HTR-8/SVneo (cell line): ENCODE data around the gene KIF26B.
"Not testable (repeated sequence)": the region's sequence is repeated elsewhere in the genome, so short reads cannot be mapped to it uniquely, and the experiment has no call there.

Experiments used
- DNase-seq: peaks from one replicate; pipeline ENCODE4 v3.0.0; 2011; ENCODE audit warnings: low spot score, mixed read lengths; ENCODE audit not compliant: insufficient read length
- FAIRE-seq: peaks from 2 replicates; lab custom pipeline; 2011; peaks lifted over from hg19 to GRCh38; lab: Jason Lieb, UNC

Gene KIF26B

GRCh38 chr1:245693941-245694752 is 539.4 kb downstream of the KIF26B start:
- FAIRE-seq = no peak
- DNase-seq = no peak

- FAIRE-seq (no peak), DNase-seq (no peak)
Observed at GRCh38 chr1:245694753-245695195, 540.0 kb downstream of the KIF26B start.

- no peak for FAIRE-seq
- no peak for DNase-seq
Observed at GRCh38 chr1:245695211-245695610, 540.4 kb downstream of the KIF26B start.

GRCh38 chr1:245695701-245696100 is 540.9 kb downstream of the KIF26B start:
- DNase-seq, FAIRE-seq: not testable (repeated sequence)

GRCh38 chr1:245698116-245698515 is 543.3 kb downstream of the KIF26B start:
- no peak for FAIRE-seq
- DNase-seq = no peak

GRCh38 chr1:245698860-245699259 is 544.1 kb downstream of the KIF26B start:
- FAIRE-seq (no peak), DNase-seq (no peak)

GRCh38 chr1:245700631-245701030 is 545.8 kb downstream of the KIF26B start:
- FAIRE-seq = no peak
- DNase-seq = no peak

- no peak for FAIRE-seq
Observed at GRCh38 chr1:245701631-245702030, 546.8 kb downstream of the KIF26B start.

GRCh38 chr1:245702346-245702745 is 547.6 kb downstream of the KIF26B start:
- DNase-seq (no peak), FAIRE-seq (no peak)

More at GRCh38 chr1:245701631-245702030, 546.8 kb downstream of the KIF26B start:
- DNase-seq = no peak

GRCh38 chr1:245704341-245704740 is 549.6 kb downstream of the KIF26B start:
- peak; percentile 23 for FAIRE-seq
- DNase-seq = no peak

GRCh38 chr1:245704765-245705164 is 550.0 kb downstream of the KIF26B start:
- FAIRE-seq (peak; percentile 40), DNase-seq (peak; percentile 45)

- no peak for DNase-seq
- no peak for FAIRE-seq
Observed at GRCh38 chr1:245707941-245708340, 553.2 kb downstream of the KIF26B start.

GRCh38 chr1:245710961-245711903 is 556.4 kb downstream of the KIF26B start:
- DNase-seq (no peak), FAIRE-seq (no peak)

GRCh38 chr1:245714027-245714426 is 559.2 kb downstream of the KIF26B start:
- FAIRE-seq, DNase-seq: not testable (repeated sequence)

- FAIRE-seq = no peak
Observed at GRCh38 chr1:245715291-245715701, 560.5 kb downstream of the KIF26B start.

GRCh38 chr1:245715970-245716369 is 561.2 kb downstream of the KIF26B start:
- DNase-seq (peak; percentile 65), FAIRE-seq (peak; percentile 92)

More at GRCh38 chr1:245715291-245715701, 560.5 kb downstream of the KIF26B start:
- peak; percentile 29 for DNase-seq

- DNase-seq (no peak), FAIRE-seq (no peak)
Observed at GRCh38 chr1:245716561-245716960, 561.8 kb downstream of the KIF26B start.

- no peak for DNase-seq
- FAIRE-seq = no peak
Observed at GRCh38 chr1:245717611-245718010, 562.8 kb downstream of the KIF26B start.

- no peak for DNase-seq
- FAIRE-seq = no peak
Observed at GRCh38 chr1:245718123-245718522, 563.3 kb downstream of the KIF26B start.

GRCh38 chr1:245718951-245719350 is 564.2 kb downstream of the KIF26B start:
- FAIRE-seq = no peak
- no peak for DNase-seq

- FAIRE-seq (no peak), DNase-seq (no peak)
Observed at GRCh38 chr1:245721488-245721887, 566.7 kb downstream of the KIF26B start.
